ENCODE data around the gene KRTAP5-1. TPM values are rescaled to one million over a fixed set of nuclear protein-coding genes. Genes with fewer than 3 reads are reported as not detected.

Gene KRTAP5-1
- total and polyA plus RNA-seq, 8 donors = 0.21 TPM; not detected in 7

DNA sequence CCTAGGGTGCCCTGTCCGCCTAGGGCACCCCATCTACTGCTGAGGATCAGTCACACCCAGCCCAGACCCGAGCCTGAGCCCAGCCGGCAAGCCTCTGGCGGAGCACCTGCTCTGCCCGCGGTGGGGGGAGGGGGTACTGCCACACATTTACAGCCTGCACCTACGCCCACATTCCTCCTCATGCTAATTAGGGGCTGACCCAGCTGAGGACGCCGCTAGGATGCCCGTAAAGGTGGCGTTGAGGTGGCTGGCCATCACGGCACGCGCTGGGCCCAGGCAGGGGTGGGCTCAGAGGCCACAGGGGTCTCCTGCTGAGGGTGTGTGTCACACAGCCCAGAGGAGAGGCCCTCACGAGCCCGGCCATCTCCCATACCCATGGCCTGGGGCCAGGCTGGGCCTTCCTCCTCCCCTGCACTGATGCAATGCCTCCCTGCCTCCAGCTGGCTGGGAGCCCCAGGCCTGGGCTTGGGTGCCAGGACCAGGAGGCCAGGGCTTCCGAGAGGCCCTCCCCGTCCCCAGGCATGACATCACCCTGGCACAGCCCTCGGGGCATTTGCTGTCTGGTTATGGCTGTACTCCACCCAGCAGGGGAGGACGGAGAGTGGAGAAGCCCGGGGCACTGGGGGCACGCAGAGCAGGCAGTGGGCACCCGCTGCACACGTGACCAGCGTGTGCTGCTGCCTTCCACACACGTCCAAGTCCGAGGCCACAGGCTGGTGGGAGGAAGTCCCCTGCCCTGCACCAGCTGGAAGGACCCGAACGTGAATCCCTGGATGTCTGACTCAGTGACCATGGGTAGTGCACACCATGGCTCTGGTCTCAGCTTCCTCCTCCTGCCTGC, 25.8 kb downstream of the KRTAP5-1 start:
- Histone ChIP-seq H3K36me3 (peaks cover 0 to 26% of the 10 kb centered on the region in 2 donors), H3K9me3 (no peaks in the 10 kb centered on the region), H3K27ac (peak overlapping the region; percentile 67 to 76), H3K27me3 (peaks cover 0 to 50% of the 10 kb centered on the region in 2 donors), H3K4me1 (peaks cover 12 to 26% of the 10 kb centered on the region in 2 donors), H3K4me3 (peak overlapping the region in 1 of 2 donors; percentile 22)
- ATAC-seq (peak; percentile 80), DNase-seq (peak in 3 of 4 donors; percentile 71 to 93 (median 87))
- TF ChIP-seq, protein P1, sequence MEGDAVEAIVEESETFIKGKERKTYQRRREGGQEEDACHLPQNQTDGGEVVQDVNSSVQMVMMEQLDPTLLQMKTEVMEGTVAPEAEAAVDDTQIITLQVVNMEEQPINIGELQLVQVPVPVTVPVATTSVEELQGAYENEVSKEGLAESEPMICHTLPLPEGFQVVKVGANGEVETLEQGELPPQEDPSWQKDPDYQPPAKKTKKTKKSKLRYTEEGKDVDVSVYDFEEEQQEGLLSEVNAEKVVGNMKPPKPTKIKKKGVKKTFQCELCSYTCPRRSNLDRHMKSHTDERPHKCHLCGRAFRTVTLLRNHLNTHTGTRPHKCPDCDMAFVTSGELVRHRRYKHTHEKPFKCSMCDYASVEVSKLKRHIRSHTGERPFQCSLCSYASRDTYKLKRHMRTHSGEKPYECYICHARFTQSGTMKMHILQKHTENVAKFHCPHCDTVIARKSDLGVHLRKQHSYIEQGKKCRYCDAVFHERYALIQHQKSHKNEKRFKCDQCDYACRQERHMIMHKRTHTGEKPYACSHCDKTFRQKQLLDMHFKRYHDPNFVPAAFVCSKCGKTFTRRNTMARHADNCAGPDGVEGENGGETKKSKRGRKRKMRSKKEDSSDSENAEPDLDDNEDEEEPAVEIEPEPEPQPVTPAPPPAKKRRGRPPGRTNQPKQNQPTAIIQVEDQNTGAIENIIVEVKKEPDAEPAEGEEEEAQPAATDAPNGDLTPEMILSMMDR (IDR thresholded peaks at IDR 0.05) = no peak
- intact Hi-C loops (cut with DNase I) = no loop called here

DNA sequence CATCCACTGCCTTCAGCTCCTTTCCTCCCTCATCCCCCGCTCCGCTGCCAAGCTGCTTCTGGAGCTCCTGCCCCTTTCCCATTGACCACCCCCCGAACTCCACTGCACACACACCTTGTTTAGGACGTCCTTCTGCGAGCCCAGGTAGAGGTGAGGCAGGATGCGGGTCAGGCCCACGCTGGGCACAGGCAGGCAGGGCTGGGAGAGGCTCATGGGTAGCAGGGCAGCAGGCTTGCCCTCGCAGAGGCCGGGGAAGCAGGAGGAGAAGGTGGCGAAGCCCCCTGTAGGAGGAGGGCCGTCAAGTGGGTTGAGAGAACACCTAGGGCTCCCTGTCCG, 26.3 kb downstream of the KRTAP5-1 start:
- intact Hi-C loops (cut with DNase I) = no loop called here
- TF ChIP-seq, protein P1 (IDR thresholded peaks at IDR 0.05) = no peak
- ATAC-seq (no peak), DNase-seq (no peak)
- Histone ChIP-seq H3K27me3 (peaks cover 0 to 50% of the 10 kb centered on the region in 2 donors), H3K36me3 (peaks cover 0 to 21% of the 10 kb centered on the region in 2 donors), H3K4me1 (peaks cover 12 to 26% of the 10 kb centered on the region in 2 donors), H3K9me3 (no peaks in the 10 kb centered on the region), H3K27ac (peak overlapping the region; percentile 67 to 76), H3K4me3 (peak overlapping the region in 1 of 2 donors; percentile 22)

DNA sequence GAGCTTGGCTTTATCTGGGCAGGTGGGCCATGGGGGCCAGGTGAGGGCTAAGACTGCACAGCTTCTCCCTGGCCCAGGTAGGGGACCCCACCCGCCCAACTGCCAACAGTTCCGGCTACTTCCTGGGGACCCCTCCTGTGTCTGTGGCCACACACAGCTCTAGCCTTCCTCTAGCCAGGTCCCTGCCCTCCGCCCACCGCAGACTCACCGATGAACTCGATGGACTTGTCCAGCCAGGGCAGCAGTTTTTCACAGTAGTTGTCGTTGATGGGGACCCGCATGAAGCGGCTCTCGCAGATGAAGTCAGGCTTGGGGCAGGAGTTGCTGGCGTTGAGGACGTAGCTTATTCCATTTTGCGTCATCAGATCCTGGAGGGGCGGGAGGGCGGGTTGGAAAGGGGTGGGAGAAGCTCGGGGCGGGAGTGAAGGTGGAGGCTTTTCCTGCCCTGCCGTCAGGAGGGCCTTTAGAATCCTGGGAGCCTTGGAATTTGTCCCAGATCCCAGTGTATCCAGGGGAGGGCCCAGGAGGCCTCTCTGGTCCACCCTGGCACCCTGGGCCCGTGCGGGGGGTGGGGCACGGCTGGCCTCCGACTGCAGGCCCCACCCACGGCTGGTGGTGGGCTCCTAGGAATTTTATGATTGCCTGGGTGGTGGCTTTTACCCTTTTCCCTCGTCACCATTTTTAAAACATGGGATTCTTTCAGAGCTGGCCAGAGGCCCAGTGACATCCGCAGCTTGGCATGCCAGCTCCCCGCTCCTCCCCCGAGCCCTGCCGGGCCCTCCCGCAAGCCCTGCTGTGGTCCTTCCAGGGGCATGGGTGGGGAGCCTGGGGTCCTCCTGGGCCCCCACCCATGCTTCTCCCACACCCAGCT, 26.9 kb downstream of the KRTAP5-1 start:
- Histone ChIP-seq H3K4me3 (peak overlapping the region in 1 of 2 donors; percentile 22), H3K4me1 (peaks cover 12 to 26% of the 10 kb centered on the region in 2 donors), H3K36me3 (peaks cover 0 to 18% of the 10 kb centered on the region in 2 donors), H3K27me3 (peaks cover 0 to 55% of the 10 kb centered on the region in 2 donors), H3K27ac (peak overlapping the region; percentile 67 to 76), H3K9me3 (no peaks in the 10 kb centered on the region)
- ATAC-seq (peak; percentile 41), DNase-seq (peak in 3 of 4 donors; percentile 66 to 81 (median 70))
- TF ChIP-seq, protein P1 (IDR thresholded peaks at IDR 0.05) = no peak
- intact Hi-C loops (cut with DNase I) = no loop called here

DNA sequence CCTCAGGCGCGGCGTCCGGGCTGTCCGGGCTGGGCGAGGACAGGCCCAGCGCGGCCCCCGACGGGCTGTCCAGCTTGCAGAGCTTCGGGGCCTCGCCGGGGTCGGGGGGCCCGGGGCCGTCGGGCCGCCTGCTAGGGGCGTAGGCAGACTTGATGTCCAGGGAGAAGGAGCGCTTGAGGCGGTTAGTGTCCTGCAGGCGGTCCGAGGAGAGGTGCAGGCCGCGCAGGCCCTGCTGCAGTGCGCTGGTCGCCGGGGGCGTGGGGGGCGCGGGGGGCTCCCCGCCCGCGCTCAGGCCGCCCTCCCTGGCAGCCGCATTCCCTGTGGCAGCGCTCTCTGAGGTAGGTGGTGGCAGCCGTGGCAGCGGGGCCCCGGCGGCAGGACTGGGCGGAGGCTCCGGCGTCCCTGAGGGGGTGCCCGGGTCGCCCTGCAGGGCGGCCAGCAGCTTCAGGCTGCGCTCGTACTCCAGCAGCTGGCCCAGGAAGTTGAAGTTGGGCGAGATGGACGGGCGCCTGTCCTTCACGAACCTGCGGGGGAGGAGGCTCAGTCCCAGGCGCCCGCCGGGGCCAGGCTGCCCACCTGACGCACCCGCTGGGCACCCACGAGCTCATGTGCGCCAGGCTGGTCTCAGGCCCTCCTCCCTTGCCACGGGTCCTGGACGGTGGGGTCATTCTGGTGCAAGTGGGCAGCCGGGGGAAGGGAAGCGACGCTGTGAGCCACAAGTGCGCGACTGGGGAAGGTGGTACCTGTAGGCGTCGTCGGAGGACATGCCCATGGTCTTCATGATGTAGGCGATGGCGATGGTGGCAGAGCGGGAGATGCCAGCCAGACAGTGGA, 27.8 kb downstream of the KRTAP5-1 start:
- intact Hi-C loops (cut with DNase I) = no loop called here
- H3K36me3 ChIP-seq = peaks cover 0 to 14% of the 10 kb centered on the region in 2 donors
- H3K27ac ChIP-seq = peak overlapping the region; percentile 67 to 76
- TF ChIP-seq, protein P1 (IDR thresholded peaks at IDR 0.05) = no peak
- H3K9me3 ChIP-seq = no peaks in the 10 kb centered on the region
- DNase-seq = peak in 1 of 4 donors; percentile 68
- ATAC-seq = no peak
- H3K4me1 ChIP-seq = peaks cover 12 to 26% of the 10 kb centered on the region in 2 donors
- H3K27me3 ChIP-seq = peaks cover 0 to 58% of the 10 kb centered on the region in 2 donors
- no peak overlapping the region for H3K4me3 ChIP-seq

Measured in left lung (tissue), 10 donors.